HUES48 (cell line): ENCODE results near the gene WDR38.

Experiments
- H3K27ac ChIP-seq: one replicate; pipeline ENCODE4 v1.7.0; 2013; ENCODE audit warnings: low read depth, low read length, inconsistent platforms
- H3K27me3 ChIP-seq: 2 replicates; pipeline ENCODE4 v1.6.1; 2013; ENCODE audit warnings: mild to moderate bottlenecking, low read length; ENCODE audit not compliant: control insufficient read depth, insufficient read depth
- H3K36me3 ChIP-seq: 2 replicates; pipeline ENCODE4 v1.6.1; 2013; ENCODE audit warnings: low read length; ENCODE audit not compliant: control insufficient read depth, insufficient read depth
- H3K4me1 ChIP-seq: 2 replicates; pipeline ENCODE4 v1.6.1; 2013; ENCODE audit warnings: mild to moderate bottlenecking, low read length; ENCODE audit not compliant: control insufficient read depth, insufficient read depth
- H3K4me3 ChIP-seq: 2 replicates; pipeline ENCODE4 v1.5.1; 2013; ENCODE audit warnings: mild to moderate bottlenecking, low read depth, low read length
- H3K9ac ChIP-seq: 2 replicates; pipeline ENCODE4 v1.6.1; 2013; ENCODE audit warnings: mild to moderate bottlenecking, low read depth, low read length, moderate library complexity
- H3K9me3 ChIP-seq: 2 replicates; pipeline ENCODE4 v1.6.1; 2013; ENCODE audit warnings: low read length; ENCODE audit not compliant: control insufficient read depth, insufficient read depth

Gene WDR38

DNA sequence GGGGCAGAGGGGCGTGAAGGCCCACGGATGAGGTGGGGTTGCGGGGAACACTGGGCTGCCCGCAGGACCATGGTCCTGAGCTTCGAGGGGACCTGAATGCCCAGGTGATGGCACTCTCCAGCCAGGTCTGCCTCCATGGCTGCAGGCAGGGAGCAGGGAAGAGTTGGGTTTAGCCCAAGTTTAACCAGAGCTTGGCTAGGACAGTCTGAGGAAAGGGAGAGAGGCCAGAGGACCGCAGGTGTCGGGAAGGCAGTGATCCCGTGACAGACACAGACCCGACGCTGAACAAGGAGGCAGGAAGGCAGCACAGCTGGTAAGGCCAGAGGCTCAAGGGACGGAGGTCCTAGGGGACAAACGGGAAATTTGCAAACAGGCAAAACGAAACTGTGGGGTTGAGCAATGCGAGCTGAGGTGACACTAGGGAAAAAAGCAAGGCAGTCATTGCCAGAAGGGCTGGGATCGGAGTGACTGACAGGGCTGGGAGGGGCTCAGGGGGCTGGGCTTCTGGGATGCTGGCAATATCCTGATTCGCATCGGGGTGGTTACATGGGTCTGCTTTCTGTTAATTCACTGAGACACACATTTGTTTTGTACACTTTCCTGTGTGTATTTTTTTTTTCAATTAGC, 33.7 kb downstream of the WDR38 start:
- H3K27me3 ChIP-seq: no peaks in the 10 kb centered on the region
- no peak overlapping the region for H3K9ac ChIP-seq
- H3K36me3 ChIP-seq: peaks cover 23% of the 10 kb centered on the region
- no peaks in the 10 kb centered on the region for H3K9me3 ChIP-seq
- H3K4me1 ChIP-seq: no peaks in the 10 kb centered on the region
- no peak overlapping the region for H3K27ac ChIP-seq
- no peak overlapping the region for H3K4me3 ChIP-seq

DNA sequence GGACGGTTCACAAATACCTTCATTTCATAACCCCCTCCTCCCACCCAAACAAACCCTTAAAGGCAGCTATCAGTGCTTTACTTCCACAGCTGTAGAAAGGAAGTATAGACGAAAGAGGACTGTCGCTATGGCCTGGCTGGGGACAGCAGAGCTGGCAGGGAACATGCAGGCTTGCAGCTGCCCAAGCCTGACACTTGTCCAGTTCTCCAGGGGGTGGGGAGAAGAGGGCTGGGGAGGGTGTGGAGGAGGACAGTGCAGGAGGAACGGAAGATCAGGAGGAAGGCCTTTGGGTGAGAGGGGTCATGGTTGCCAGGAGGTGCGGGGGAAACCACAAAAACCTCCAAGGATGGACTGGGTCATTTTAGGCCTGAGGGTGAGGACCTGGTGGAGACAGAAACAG, 34.6 kb downstream of the WDR38 start:
- Histone ChIP-seq H3K9ac (no peak overlapping the region), H3K36me3 (peaks cover 23% of the 10 kb centered on the region), H3K4me1 (no peaks in the 10 kb centered on the region), H3K27ac (no peak overlapping the region), H3K9me3 (no peaks in the 10 kb centered on the region), H3K27me3 (no peaks in the 10 kb centered on the region), H3K4me3 (no peak overlapping the region)

DNA sequence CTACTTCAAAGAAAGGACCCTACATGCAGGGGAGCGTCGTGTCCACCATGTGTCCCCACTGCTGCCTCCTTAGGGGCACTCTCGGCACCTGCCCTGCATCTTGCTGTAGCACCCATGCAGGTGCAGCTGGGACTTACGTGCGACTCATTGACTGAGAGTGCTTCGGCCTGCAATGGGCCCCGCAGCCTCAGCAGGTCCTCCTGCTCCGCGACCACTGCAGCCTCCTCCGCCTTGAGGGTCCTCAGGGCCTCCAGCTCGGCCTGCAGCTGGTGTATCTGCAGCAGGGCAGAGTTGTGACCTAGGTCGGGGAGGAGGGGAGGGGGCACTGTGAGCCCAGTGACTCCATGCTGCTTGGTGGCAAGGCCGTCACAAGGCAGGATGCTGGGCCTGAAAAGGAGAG, 35.7 kb downstream of the WDR38 start:
- no peak overlapping the region for H3K9ac ChIP-seq
- no peak overlapping the region for H3K4me3 ChIP-seq
- peaks cover 29% of the 10 kb centered on the region for H3K36me3 ChIP-seq
- no peak overlapping the region for H3K27ac ChIP-seq
- no peaks in the 10 kb centered on the region for H3K9me3 ChIP-seq
- H3K27me3 ChIP-seq: no peaks in the 10 kb centered on the region
- no peaks in the 10 kb centered on the region for H3K4me1 ChIP-seq

DNA sequence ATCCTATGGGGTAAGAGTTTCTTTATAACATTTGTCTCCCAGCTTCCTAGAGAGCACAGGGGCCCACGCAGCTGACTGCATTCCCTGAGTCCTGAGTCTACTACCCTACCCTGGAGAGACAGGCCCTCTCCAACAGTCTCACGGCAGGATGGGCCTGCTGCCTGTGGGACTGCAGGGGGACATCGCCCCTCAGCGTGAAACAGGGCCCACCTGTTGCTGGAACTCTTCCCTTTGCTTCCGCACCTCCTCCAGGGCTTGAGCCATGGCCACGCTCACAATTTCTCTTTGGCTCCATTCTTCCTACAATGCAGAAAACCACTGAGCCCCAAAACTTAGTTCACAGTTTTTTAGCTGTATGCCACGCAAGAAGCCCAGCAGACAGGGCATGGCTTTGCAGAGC, 36.9 kb downstream of the WDR38 start:
- no peaks in the 10 kb centered on the region for H3K4me1 ChIP-seq
- H3K9me3 ChIP-seq: no peaks in the 10 kb centered on the region
- H3K27ac ChIP-seq: no peak overlapping the region
- no peak overlapping the region for H3K4me3 ChIP-seq
- peaks cover 29% of the 10 kb centered on the region for H3K36me3 ChIP-seq
- no peak overlapping the region for H3K9ac ChIP-seq
- no peaks in the 10 kb centered on the region for H3K27me3 ChIP-seq

DNA sequence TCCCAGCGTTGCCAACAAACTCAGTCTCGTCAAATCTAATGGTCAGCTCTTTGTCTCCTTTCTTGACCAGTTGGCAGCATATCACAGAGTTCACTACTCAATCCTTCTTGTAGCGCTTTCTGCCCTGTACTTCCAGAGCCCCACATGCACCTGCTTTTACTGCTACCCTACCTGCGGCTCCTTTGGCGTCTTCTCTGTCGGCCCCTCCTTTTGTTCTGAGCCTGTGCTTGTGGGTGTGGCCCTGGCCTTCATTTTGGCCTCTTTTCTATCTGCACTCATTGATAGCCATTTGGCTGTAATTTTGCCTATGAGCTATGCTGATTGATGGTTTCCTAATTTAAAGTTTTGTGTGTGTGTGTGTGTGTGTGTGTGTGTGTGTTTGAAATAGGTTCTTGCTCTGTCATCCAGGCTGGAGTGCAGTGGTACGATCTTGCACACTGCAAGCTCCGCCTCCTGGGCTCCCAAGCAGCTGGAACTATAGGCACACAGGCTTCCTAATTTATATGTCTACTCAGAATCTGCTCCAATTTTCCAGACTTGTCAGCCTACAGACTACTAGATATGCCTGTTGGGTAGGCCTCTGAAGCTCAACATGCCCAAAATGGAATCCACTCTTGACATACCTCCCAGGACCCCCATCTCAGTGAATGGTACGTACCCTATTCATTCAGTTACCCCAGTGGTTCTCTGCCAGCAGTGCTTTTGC, 40.9 kb downstream of the WDR38 start:
- Histone ChIP-seq H3K9ac (no peak overlapping the region), H3K9me3 (no peaks in the 10 kb centered on the region), H3K27ac (no peak overlapping the region), H3K4me1 (no peaks in the 10 kb centered on the region), H3K36me3 (peaks cover 29% of the 10 kb centered on the region; the same call in 1 of the 2 replicates), H3K4me3 (no peak overlapping the region), H3K27me3 (no peaks in the 10 kb centered on the region)

DNA sequence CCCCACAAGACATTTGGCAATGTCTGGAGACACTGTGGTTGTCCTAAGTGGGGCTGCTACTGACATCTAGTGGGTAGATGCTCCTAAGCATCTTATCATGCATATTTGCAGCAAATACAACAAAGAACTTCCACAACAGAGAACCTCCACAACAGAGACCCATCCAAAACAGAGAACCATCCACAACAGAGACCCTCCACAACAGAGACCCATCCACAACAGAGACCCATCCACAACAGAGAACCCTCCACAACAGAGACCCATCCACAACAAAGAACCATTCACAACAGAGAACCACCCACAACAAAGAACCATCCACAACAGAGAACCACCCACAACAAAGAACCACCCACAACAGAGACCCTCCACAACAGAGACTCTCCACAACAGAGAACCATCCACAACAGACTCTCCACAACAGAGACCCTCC, 41.5 kb downstream of the WDR38 start:
- Histone ChIP-seq H3K9me3 (no peaks in the 10 kb centered on the region), H3K9ac (no peak overlapping the region), H3K27me3 (no peaks in the 10 kb centered on the region), H3K4me3 (no peak overlapping the region), H3K27ac (no peak overlapping the region), H3K4me1 (no peaks in the 10 kb centered on the region), H3K36me3 (peaks cover 28% of the 10 kb centered on the region; the same call in 1 of the 2 replicates)

DNA sequence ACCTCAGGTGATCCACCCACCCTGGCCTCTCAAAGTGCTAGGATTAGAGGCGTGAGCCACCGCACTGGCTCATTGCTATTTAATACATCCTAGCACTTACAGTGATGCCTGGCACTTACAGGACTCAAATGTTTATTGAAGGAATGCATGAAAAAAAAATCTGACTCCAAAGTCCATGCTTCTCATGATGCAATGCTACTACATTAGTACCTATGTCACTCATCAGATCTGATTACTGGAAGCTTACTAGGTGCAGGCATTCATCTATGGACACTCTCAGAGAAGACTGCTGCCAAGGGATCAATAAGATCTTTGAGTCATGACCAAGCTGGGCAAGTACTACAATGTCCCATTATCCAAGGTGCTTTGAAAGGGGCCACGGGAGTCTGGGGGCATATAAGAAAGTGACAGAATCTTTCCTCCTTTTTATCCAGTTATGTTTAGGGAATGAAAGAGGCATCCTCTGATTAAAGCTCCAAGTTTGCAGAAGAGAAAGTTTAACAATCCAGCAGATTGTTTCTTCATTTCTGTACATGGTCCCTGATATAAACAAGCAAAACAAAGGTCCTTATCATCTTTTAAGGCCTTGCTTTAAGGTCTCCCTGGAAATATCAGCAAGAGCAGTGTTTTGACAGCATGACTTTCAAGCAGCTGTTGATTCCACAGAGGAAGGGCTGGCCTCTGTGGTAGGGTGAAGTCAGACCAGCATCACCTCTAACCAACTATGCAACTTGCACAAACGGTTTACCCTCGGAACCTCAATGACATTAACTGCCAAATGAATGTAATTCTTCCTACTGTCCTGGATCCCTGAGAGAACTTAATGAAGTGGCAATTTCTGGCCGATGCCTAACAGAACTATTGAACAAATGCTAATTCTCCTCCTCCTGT, 44.6 kb downstream of the WDR38 start:
- no peak overlapping the region for H3K9ac ChIP-seq
- no peaks in the 10 kb centered on the region for H3K27me3 ChIP-seq
- peaks cover 22% of the 10 kb centered on the region; the same call in 1 of the 2 replicates for H3K36me3 ChIP-seq

DNA sequence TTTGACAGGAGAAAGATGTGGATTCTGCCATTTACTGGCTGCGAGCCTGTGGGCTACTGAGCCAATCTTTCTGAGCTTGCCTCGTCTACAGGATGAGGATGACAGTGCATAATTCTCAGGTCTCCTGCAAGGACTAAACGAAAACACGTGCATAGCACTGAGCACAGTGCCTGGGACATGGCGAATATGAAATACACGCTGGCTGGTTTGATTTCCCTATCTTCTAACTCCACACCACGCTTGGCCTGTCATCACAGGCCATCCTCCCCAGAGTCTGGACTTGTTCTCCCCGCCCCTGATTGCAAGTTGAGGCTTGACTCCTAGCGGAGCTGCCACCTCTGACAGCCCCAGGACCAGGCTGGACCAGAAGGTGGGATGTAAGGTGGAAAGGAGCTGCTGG, 46.6 kb downstream of the WDR38 start:
- H3K4me1 ChIP-seq: no peaks in the 10 kb centered on the region
- no peak overlapping the region for H3K9ac ChIP-seq

More for the DNA sequence above, 44.6 kb downstream of the WDR38 start:
- Histone ChIP-seq H3K27ac (no peak overlapping the region), H3K9me3 (no peaks in the 10 kb centered on the region), H3K4me1 (no peaks in the 10 kb centered on the region), H3K4me3 (no peak overlapping the region)

DNA sequence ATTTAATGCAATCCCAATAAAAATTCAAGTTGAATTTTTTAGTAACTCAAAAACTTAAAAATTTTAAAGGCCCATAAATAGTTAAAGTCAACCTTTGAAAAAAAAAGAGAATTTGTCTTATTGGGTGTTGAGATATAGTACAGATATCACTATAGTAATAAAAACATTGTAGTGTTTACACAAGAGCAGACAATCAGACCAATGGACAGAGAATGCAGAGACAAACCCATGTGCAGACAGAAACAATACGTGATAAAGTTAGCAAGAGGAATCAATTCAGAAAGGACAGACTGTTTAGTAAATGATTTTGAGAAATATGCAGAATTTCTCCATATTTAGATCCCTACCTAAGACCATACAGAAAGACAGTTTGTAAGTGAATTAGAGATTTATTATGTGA, 53.7 kb downstream of the WDR38 start:
- Histone ChIP-seq H3K36me3 (peaks cover 6% of the 10 kb centered on the region; the same call in 1 of the 2 replicates), H3K4me1 (no peaks in the 10 kb centered on the region), H3K27me3 (no peaks in the 10 kb centered on the region), H3K4me3 (no peak overlapping the region), H3K9ac (no peak overlapping the region), H3K27ac (no peak overlapping the region), H3K9me3 (no peaks in the 10 kb centered on the region)

More for the DNA sequence above, 46.6 kb downstream of the WDR38 start:
- Histone ChIP-seq H3K36me3 (peaks cover 16% of the 10 kb centered on the region; the same call in 1 of the 2 replicates), H3K27ac (no peak overlapping the region), H3K27me3 (no peaks in the 10 kb centered on the region), H3K9me3 (no peaks in the 10 kb centered on the region), H3K4me3 (no peak overlapping the region)
